ENCODE data around the gene HAGHL.
A peak's percentile ranks its signal among the peaks of the same experiment; 100 is the strongest.

The HAGHL gene

GRCh38 chr16:708959-709358 is 17.9 kb upstream of the HAGHL start:
- no peak for DNase-seq

DNA sequence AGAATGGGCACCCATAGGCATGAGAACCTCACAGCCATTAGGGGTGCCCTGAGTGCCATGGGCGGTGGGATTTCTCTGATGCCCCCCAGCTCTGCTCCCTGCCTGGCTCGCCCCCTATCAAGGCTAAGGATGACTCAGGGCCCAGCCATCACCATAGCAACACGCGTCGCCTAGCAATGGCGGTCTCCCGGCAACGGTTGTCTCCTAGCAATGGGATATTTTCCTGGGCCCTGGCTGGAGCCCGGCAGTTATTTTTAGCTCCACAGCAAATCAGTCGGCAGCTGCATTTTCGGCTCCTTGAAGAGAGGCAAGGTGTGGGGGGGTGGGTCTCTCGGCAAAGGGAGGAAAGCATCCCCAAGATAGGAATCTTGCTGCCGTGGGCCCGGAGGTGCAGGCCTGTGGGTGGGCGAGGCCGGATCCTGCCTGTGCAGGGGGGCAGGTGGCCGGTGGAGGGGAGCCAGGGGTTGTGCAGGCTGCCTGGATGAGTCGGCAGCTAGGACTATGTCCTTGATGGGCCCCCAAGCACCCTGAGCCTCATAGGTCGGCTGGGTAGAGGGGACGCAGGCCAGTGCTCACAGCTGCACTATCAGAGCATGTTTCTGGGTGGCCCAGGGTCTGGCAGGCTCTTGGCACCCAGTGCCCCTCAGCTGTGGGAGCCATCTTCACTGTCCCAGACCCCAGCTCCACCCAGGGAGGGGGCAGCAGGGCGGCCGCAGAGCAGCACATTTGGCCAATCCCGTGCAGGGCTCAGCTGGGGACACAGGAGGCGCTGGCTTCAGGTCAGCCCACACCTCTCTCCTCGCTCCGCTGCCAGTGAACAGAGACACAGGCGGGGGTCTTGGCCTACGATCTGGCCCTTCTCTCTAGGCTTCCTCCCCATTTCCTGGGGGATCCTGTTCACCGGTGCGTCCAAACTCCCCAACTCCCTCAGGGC is 17.1 kb upstream of the HAGHL start:
- DNase-seq, result no peak

DNA sequence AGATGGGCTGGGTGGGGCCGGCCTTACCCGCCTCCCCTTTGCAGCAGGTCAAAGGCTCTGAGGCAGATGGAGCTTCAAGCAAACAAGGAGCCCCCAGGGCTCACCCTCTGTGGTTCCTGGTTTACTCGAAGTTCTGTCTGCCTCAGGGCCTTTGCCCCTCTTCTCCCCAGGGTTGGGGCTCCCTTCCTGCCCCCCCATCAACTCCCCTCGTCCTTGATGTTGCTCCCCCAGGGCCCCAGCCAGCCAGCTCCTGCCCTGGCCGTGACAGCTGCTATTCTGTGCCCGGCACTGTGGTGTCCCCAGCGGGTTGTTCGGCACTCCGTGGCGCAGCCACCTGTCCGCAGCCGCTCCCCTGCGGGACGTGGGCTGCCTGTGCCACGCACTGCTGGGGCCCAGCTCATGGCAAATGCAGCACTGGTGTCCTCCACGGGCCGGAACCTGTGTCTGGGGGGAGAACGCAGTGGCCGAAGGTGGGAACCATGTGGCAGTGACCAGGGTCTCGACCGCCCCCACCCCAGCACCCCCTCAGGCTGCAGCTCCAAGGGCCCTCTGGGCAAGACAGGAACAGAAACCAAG is 16.3 kb upstream of the HAGHL start:
- no peak for DNase-seq

- DNase-seq, result no peak
These were observed 15.8 kb upstream of the HAGHL start for GRCh38 chr16:711084-711483.

GRCh38 chr16:711548-712320 is 15.2 kb upstream of the HAGHL start:
- peak; percentile 83 for DNase-seq

DNA sequence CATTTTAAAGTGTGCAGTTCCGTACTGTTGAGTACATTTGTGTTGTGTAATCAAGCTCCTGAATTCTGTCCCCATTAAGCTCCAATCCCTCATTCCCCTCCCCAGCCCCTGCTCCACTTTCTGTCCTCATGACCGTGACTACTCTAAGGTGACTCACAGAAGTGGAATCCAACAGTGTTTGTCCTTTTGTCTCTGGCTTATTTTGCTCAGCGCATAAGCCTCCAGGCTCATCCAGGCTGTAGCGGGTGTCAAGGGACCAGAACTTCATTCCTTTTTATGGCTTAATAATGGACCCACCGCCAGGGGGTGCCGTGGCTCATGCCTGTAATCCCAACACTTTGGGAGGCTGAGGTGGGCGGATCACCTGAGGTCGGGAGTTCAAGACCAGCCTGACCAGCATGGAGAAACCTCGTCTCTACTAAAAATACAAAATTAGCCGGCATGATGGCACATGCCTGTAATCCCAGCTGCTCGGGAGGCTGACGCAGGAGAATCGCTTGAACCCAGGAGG is 14.1 kb upstream of the HAGHL start:
- peak; percentile 69 for DNase-seq

GRCh38 chr16:714079-714478 is 12.8 kb upstream of the HAGHL start:
- DNase-seq, result no peak

GRCh38 chr16:714558-715476 is 12.1 kb upstream of the HAGHL start, which contains the start of gene METRN:
TSS of gene METRN (plus strand) at chr16:715118. CDS start at chr16:715290, 172 bp downstream.
- peak; percentile 92 for DNase-seq

DNA sequence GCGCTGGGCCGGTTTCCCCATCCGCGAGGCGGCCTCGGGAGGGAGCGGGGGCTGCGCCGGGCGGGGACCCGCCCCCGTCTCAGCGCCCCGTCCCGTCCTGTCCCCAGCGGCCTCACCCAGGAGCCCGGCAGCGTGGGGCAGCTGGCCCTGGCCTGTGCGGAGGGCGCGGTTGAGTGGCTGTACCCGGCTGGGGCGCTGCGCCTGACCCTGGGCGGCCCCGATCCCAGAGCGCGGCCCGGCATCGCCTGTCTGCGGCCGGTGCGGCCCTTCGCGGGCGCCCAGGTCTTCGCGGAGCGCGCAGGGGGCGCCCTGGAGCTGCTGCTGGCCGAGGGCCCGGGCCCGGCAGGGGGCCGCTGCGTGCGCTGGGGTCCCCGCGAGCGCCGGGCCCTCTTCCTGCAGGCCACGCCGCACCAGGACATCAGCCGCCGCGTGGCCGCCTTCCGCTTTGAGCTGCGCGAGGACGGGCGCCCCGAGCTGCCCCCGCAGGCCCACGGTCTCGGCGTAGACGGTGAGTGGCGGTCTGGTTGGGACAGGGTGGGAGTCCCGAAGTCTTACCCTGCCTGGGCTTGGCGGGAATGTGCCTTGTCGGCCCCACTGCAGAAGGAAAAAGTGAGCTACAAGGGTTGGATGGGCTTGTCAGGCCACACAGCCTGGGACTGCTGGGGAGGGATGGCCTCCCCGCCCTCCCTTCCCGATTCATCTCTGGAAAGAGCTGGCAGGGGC is 11.3 kb upstream of the HAGHL start:
- no peak for DNase-seq

DNA sequence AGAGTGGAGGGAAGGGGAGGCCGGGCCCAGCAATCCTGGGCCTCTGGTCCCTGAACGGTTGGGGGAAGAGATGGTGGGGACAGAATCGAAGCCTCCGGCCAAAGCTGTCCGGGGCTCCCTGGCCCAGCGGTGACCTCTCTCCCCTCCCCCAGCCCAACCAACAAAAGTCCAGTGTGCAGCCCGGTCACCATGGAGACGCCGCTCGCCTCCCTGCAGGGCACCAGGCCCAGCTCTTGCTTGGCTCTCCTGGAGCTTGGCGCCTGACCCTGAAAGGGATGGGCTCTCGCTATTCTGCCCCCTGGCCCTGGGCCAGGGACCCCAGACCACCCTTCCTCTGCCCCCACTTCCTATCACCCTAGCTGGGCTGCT is 10.7 kb upstream of the HAGHL start:
- DNase-seq, result no peak

DNA sequence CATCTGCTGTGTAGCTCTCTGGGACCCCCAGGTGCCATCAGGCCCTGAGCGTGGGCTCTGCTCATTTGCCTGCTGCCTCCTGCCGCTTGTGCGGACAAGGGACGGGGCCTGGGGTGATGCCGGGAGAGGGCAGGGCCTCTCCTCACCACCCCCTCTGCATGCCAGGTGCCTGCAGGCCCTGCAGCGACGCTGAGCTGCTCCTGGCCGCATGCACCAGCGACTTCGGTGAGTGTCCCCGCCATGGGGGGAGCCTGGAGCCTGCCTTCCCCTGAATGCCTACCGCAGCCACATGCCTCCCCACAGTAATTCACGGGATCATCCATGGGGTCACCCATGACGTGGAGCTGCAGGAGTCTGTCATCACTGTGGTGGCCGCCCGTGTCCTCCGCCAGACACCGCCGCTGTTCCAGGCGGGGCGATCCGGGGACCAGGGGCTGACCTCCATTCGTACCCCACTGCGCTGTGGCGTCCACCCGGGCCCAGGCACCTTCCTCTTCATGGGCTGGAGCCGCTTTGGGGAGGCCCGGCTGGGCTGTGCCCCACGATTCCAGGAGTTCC is 10.1 kb upstream of the HAGHL start:
- no peak for DNase-seq

GRCh38 chr16:717450-718245 is 9.3 kb upstream of the HAGHL start:
- no peak for DNase-seq

DNA sequence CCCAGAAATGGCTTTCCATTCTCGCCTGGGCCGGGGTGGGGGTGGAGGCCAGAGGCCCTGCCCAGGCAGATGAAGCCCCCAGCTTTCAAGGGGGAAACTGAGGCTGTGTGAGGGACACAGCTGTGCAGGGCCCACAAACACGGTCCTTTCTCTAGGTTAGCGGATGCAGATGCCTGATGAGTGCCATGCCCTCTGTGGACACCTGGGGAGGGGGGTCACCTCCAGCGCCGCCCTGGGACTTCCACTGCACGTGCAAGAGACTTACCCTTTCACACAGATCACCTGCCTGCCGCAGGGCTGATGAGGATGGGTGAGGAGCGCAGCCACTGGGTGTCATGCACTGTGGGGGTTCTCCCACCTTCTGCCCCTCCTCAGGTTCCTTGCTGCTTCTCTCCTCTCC is 8.5 kb upstream of the HAGHL start:
- DNase-seq, result no peak

DNA sequence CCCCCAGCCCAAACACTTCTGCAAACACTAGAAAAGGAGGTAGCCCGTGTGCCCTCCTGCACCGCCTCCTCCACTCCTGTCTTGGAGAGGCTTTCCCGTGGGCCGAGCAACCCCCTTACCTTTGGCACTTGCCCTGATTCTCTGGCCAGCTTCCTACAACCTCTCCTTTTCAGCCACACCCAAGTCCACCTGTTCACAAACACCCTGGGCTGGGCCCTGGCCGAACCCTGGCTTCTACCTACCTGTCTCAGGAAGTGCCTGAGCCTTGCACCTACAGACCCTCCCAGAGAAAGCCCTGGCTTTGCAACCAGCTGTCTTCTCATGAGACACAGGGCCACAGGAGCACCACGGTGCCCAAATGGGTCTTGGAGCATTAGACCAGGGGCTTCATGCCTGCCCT is 8.0 kb upstream of the HAGHL start:
- DNase-seq, result no peak

DNA sequence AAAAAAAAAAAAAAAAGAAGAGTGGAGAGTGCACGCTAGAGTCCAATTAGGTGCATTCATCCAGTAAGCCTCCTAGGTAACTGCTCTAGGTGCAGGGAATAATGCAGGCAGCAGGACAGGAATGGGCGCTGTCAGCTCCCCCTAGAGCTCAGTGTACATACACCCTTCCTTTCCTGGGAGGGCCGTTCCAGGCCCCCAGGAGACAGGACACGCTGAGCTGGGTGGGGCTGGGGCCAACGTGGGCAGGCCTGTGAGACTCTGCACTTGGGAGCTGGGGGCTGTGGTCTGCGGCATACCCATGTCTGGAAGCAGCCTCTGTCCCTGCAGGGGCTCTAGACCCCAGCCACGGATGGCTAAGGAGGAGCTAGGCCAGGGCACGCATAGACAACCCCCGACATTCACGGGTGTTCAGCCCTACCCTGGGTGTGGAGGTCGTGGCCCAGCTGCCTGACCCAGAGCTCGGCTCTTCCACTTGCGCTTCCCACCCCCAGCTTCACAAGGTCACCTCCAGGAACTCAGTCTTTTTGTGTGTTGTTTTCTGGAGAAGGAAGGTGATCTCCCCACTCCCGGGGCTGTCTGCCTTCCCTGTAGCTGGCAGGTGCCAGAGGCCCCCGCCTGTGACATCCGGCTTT is 7.0 kb upstream of the HAGHL start:
- DNase-seq, result no peak

- peak; percentile 76 for DNase-seq
These were observed 6.4 kb upstream of the HAGHL start for GRCh38 chr16:720447-720989.

- DNase-seq, result peak; percentile 91
These were observed 5.7 kb upstream of the HAGHL start, which contains the start of gene ANTKMT for GRCh38 chr16:720990-721764. TSS of gene ANTKMT (plus strand) at chr16:721146. CDS start at chr16:721275, 129 bp downstream.

- DNase-seq, result no peak
These were observed 5.0 kb upstream of the HAGHL start for GRCh38 chr16:721765-722540.
